CD14-positive monocyte (primary cell): ENCODE measurements around the gene NT5DC4. TPM values are rescaled to one million over a fixed set of nuclear protein-coding genes. Genes with fewer than 3 reads are reported as not detected.

Experiments
- DNase-seq, 3 donors: peaks; one replicate each; pipeline ENCODE4 v3.0.0-alpha.2; 2011 to 2022
- H2AFZ ChIP-seq: 2 replicates; pipeline ENCODE4 v1.6.0; 2012; ENCODE audit warnings: mild to moderate bottlenecking, low read depth, low read length, inconsistent platforms; ENCODE audit not compliant: insufficient read depth, poor library complexity, severe bottlenecking
- H3K27ac ChIP-seq, 2 donors: 1 replicate in 1 of 2; 2 replicates in 1 of 2; pipeline ENCODE4 v1.5.1; 2012 to 2013; ENCODE audit warnings: low read length in 2 of 2, control low read depth in 1 of 2, inconsistent platforms in 1 of 2, low read depth in 1 of 2, mild to moderate bottlenecking in 1 of 2
- H3K27me3 ChIP-seq, 2 donors: one replicate each; pipeline versions ENCODE4 v1.6.0 to v1.6.1; 2011 to 2013; ENCODE audit warnings: low read length in 2 of 2; ENCODE audit not compliant: control insufficient read depth in 2 of 2, insufficient read depth in 2 of 2
- H3K36me3 ChIP-seq, 2 donors: replicated peaks in 1 of 2; 1 replicate in 1 of 2; 2 replicates in 1 of 2; pipeline versions ENCODE4 v1.5.1 to v1.6.1; 2012 to 2013; ENCODE audit warnings: low read length in 2 of 2, control low read depth in 1 of 2, inconsistent platforms in 1 of 2, mild to moderate bottlenecking in 1 of 2; ENCODE audit not compliant: insufficient read depth in 2 of 2, control insufficient read depth in 1 of 2
- H3K4me1 ChIP-seq, 2 donors: 1 replicate in 1 of 2; 2 replicates in 1 of 2; pipeline versions ENCODE4 v1.5.1 to v1.6.1; 2012 to 2013; ENCODE audit warnings: low read length in 2 of 2, control low read depth in 1 of 2, inconsistent platforms in 1 of 2, mild to moderate bottlenecking in 1 of 2, moderate library complexity in 1 of 2; ENCODE audit not compliant: insufficient read depth in 2 of 2, control insufficient read depth in 1 of 2
- H3K4me2 ChIP-seq: replicated peaks from 2 replicates; pipeline ENCODE3; 2012; ENCODE audit warnings: low read length, moderate library complexity, mild to moderate bottlenecking; ENCODE audit not compliant: poor library complexity, severe bottlenecking; ENCODE audit errors: extremely low read depth
- H3K4me3 ChIP-seq, 3 experiments: fragments of 200-600 bp in 1 of 3; sonication (generic) in 1 of 3; replicated peaks in 1 of 3; 1 replicate in 2 of 3; 2 replicates in 1 of 3; pipeline ENCODE4 v1.5.1; 2011 to 2013; ENCODE audit warnings: low read length in 3 of 3, mild to moderate bottlenecking in 3 of 3, control low read depth in 2 of 3, low read depth in 2 of 3, inconsistent platforms in 1 of 3, moderate library complexity in 1 of 3
- H3K79me2 ChIP-seq: 2 replicates; pipeline ENCODE4 v1.6.0; 2012; ENCODE audit warnings: mild to moderate bottlenecking, control low read depth, inconsistent platforms, low read length, moderate library complexity; ENCODE audit not compliant: insufficient read depth
- H3K9ac ChIP-seq: 2 replicates; pipeline ENCODE4 v1.6.0; 2017; ENCODE audit warnings: low read length, mild to moderate bottlenecking; ENCODE audit not compliant: insufficient read depth, poor library complexity, severe bottlenecking
- H3K9me3 ChIP-seq, 2 donors: replicated peaks in 1 of 2; 1 replicate in 1 of 2; 2 replicates in 1 of 2; pipeline versions ENCODE4 v1.5.1 to v1.6.1; 2012 to 2013; ENCODE audit warnings: low read length in 2 of 2, control low read depth in 1 of 2; ENCODE audit not compliant: control insufficient read depth in 1 of 2, insufficient read depth in 1 of 2
- H4K20me1 ChIP-seq: 2 replicates; pipeline ENCODE4 v1.6.0; 2012; ENCODE audit warnings: mild to moderate bottlenecking, low read length, control low read depth, moderate library complexity; ENCODE audit not compliant: insufficient read depth
- H3K27ac Mint-ChIP-seq, 7 donors: one replicate each; pipeline ENCODE4 v1.8.0; 2020; ENCODE audit warnings: mild to moderate bottlenecking in 7 of 7, mixed read lengths in 7 of 7, moderate library complexity in 6 of 7, inconsistent platforms in 2 of 7
- H3K27me3 Mint-ChIP-seq, 3 donors: one replicate each; pipeline ENCODE4 v1.8.0; 2021 to 2022; ENCODE audit warnings: low read depth in 3 of 3, mild to moderate bottlenecking in 3 of 3, mixed read lengths in 3 of 3, moderate library complexity in 3 of 3, inconsistent platforms in 1 of 3
- H3K36me3 Mint-ChIP-seq, 2 donors: one replicate each; pipeline ENCODE4 v1.8.0; 2020; ENCODE audit warnings: mixed read lengths in 2 of 2, inconsistent platforms in 1 of 2, mild to moderate bottlenecking in 1 of 2
- H3K4me1 Mint-ChIP-seq: one replicate; pipeline ENCODE4 v1.8.0; 2020; ENCODE audit warnings: mild to moderate bottlenecking, mixed read lengths
- H3K4me3 Mint-ChIP-seq, 2 donors: one replicate each; pipeline ENCODE4 v1.8.0; 2020; ENCODE audit warnings: mild to moderate bottlenecking in 2 of 2, mixed read lengths in 2 of 2, moderate library complexity in 1 of 2
- H3K9me3 Mint-ChIP-seq, 7 donors: one replicate each; pipeline ENCODE4 v1.8.0; 2020 to 2022; ENCODE audit warnings: mixed read lengths in 7 of 7, mild to moderate bottlenecking in 6 of 7, moderate library complexity in 6 of 7, inconsistent platforms in 2 of 7
- CTCF ChIP-seq: fragments of 200-600 bp; IDR thresholded peaks from one replicate; pipeline ENCODE4 v1.8.0; 2022; ENCODE audit warnings: antibody characterized with exemption, mild to moderate bottlenecking
- WGBS: methylation state at CpG from one replicate; pipeline ENCODE4 v1.1.5; 2013; ENCODE audit warnings: missing lambda C conversion rate; ENCODE audit not compliant: insufficient coverage; 5-methylcytosine and 5-hydroxymethylcytosine counted together
- intact Hi-C, 2 donors: fragments of 100-400 bp; cut with micrococcal nuclease; formaldehyde crosslinking; loops; one replicate each; pipeline versions ENCODE4 v1.15.0 to v1.15.1; 2023
- polyA plus RNA-seq, 3 donors: library from polyadenylated mRNA; depleted of rRNA in 1 of 3; unstranded in 2 of 3; stranded (reverse) in 1 of 3; fragments of 300-500 nt in 2 of 3; fragments of >200 nt in 1 of 3; fragmentation: Illumina TruSeq in 2 of 3; gene quantifications; 1 replicate in 2 of 3; 2 replicates in 1 of 3; pipeline ENCODE4 v1.2.3, GENCODE V29; 2012 to 2021

NT5DC4 gene
- polyA plus RNA-seq, 3 donors, result 2.2 TPM; not detected in 2

DNA sequence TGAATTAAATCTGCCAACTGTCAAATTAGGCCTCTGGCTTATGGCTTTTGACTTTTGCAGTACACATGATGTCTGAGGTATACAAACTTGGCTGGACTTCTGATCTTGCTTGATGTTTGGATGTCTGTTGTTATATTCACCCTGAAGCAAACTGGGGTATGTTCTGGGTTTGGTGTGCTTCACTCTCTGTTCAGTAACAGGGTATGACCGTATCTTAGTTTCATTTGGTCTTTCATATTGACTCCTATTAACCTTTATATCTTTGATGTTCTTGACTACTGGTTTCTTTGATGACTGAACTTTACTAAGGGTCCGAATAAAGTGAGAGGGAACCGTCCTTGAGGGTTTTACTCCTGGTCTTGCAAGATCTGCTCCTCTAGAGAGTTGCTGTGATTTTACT lies 35.4 kb downstream of the NT5DC4 start:
- Histone ChIP-seq H2AFZ (no peak overlapping the region), H3K79me2 (peaks cover 94% of the 10 kb centered on the region), H3K4me2 (no peak overlapping the region), H3K9ac (no peak overlapping the region), H3K27ac (peak overlapping the region in 1 of 2 donors; percentile 79), H3K9me3 (no peaks in the 10 kb centered on the region), H3K36me3 (peaks cover 7 to 46% of the 10 kb centered on the region in 2 donors), H4K20me1 (no peaks in the 10 kb centered on the region), H3K4me1 (peaks cover 19 to 25% of the 10 kb centered on the region in 2 donors), H3K4me3 (no peak overlapping the region), H3K27me3 (no peaks in the 10 kb centered on the region)
- H3K9me3 Mint-ChIP-seq, result no peaks in the 10 kb centered on the region
- intact Hi-C loops, result no loop called here
- no peak for TF ChIP-seq CTCF
- no CpG with 5 or more reads among the region's 3 CpGs for WGBS
- H3K27me3 Mint-ChIP-seq, result no peaks in the 10 kb centered on the region
- peaks cover 24 to 55% of the 10 kb centered on the region in 2 donors for H3K36me3 Mint-ChIP-seq
- H3K27ac Mint-ChIP-seq, result peak overlapping the region in 4 of 7 donors; percentile 13 to 68 (median 37)
- no peak for DNase-seq
- H3K4me3 Mint-ChIP-seq, result no peak overlapping the region
- peaks cover 17% of the 10 kb centered on the region for H3K4me1 Mint-ChIP-seq

GRCh38 chr2:112757265-112757664 lies 36.4 kb downstream of the NT5DC4 start:
- Mint-ChIP-seq H3K27ac (peak overlapping the region in 4 of 7 donors; percentile 20 to 66 (median 38)), H3K36me3 (peaks cover 24 to 50% of the 10 kb centered on the region in 2 donors), H3K4me3 (no peak overlapping the region), H3K4me1 (peaks cover 22% of the 10 kb centered on the region), H3K9me3 (no peaks in the 10 kb centered on the region), H3K27me3 (peaks cover 0 to 1% (median 0%) of the 10 kb centered on the region in 3 donors)
- Histone ChIP-seq H3K27me3 (no peaks in the 10 kb centered on the region), H3K4me2 (no peak overlapping the region), H3K79me2 (peaks cover 95% of the 10 kb centered on the region), H4K20me1 (no peaks in the 10 kb centered on the region), H3K27ac (peak overlapping the region in 1 of 2 donors; percentile 71), H3K4me3 (no peak overlapping the region), H3K36me3 (peaks cover 0 to 43% of the 10 kb centered on the region in 2 donors), H2AFZ (no peak overlapping the region), H3K4me1 (peaks cover 23 to 30% of the 10 kb centered on the region in 2 donors), H3K9ac (no peak overlapping the region), H3K9me3 (no peaks in the 10 kb centered on the region)
- no peak for TF ChIP-seq CTCF
- WGBS, result no CpG with 5 or more reads among the region's 3 CpGs
- peak; percentile 69 to 87 (median 80) for DNase-seq
- intact Hi-C loops, result no loop called here
